Panc1 (cell line): Measurements from ENCODE around the gene MZT2B. TPM values are rescaled to one million over a fixed set of nuclear protein-coding genes. Genes with fewer than 3 reads are reported as not detected.
"Not testable (repeated sequence)": the region's sequence is repeated elsewhere in the genome, so short reads cannot be mapped to it uniquely, and the experiment has no call there.

Experiments
- ATAC-seq: fragments of 200-7000 bp; cut with Tn5 transposase; 2 replicates; pipeline ENCODE4 v1.9.1; 2020; ENCODE audit warnings: mild to moderate bottlenecking, moderate library complexity
- BruUV-seq: library from RNA; stranded (reverse); fragments of 400-500 nt; replicated peaks from 2 replicates; lab custom pipeline; 2021; lab: Mats Ljungman, UMichigan
- CTCF ChIA-PET: fragments of 300-600 bp; sonication (Branson Sonifier 250); formaldehyde crosslinking; loops from one replicate; lab custom pipeline; 2022; ENCODE audit warnings: antibody characterized with exemption; lab: Charles Lee
- POLR2A ChIA-PET: fragments of 300-600 bp; sonication (Branson Sonifier 250); formaldehyde crosslinking; loops from one replicate; lab custom pipeline; 2022; ENCODE audit warnings: antibody characterized with exemption; lab: Charles Lee
- DNase-seq: peaks from one replicate; pipeline ENCODE4 v3.0.0-alpha.2; 2010; ENCODE audit warnings: low read depth, low spot score
- H3K27ac ChIP-seq: 2 replicates; pipeline ENCODE4 v1.5.1; 2011; ENCODE audit warnings: mild to moderate bottlenecking, low read length, inconsistent platforms
- H3K27me3 ChIP-seq: fragments of 200-500 bp; sonication (Bioruptor generic); 2 replicates; pipeline ENCODE4 v1.6.0; 2014; ENCODE audit warnings: low read length, inconsistent platforms; ENCODE audit not compliant: control insufficient read depth, insufficient read depth
- H3K36me3 ChIP-seq: fragments of 200-500 bp; sonication (Bioruptor generic); 2 replicates; pipeline ENCODE4 v1.5.1; 2014; ENCODE audit warnings: inconsistent platforms, mild to moderate bottlenecking, low read length, moderate library complexity; ENCODE audit not compliant: control insufficient read depth, insufficient read depth
- H3K4me1 ChIP-seq: 2 replicates; pipeline ENCODE4 v1.5.1; 2011; ENCODE audit warnings: inconsistent platforms, mild to moderate bottlenecking, low read length, moderate library complexity; ENCODE audit not compliant: control insufficient read depth, insufficient read depth
- H3K4me3 ChIP-seq, 2 experiments: 2 replicates each; pipeline ENCODE4 v1.5.1; 2011 to 2012; ENCODE audit warnings: low read depth in 2 of 2, low read length in 2 of 2, mild to moderate bottlenecking in 2 of 2, inconsistent platforms in 1 of 2, moderate library complexity in 1 of 2
- H3K9me3 ChIP-seq: fragments of 200-500 bp; sonication (Bioruptor generic); 2 replicates; pipeline ENCODE4 v1.5.1; 2014; ENCODE audit warnings: low read depth, mild to moderate bottlenecking, inconsistent platforms, low read length, moderate library complexity; ENCODE audit not compliant: control insufficient read depth, insufficient read depth
- in situ Hi-C: cut with HindIII; loops from 2 replicates; pipeline ENCODE4 v1.10.0; 2016; ENCODE audit warnings: low sequenced_read_pairs, low pct_unique_long_range_greater_than_20kb
- intact Hi-C: fragments of 100-400 bp; cut with micrococcal nuclease; formaldehyde crosslinking; loops from one replicate; pipeline ENCODE4 v1.10.0; 2022; ENCODE audit not compliant: unreplicated experiment
- total RNA-seq: library from RNA; stranded (reverse); gene quantifications from one replicate; pipeline ENCODE4 v1.2.1, GENCODE V29; 2021; ENCODE audit not compliant: unreplicated experiment

MZT2B gene
- total RNA-seq, 1 experiment from 2014 or later, result 305 TPM

- in situ Hi-C loops, H3K9me3 ChIP-seq, H3K27ac ChIP-seq, CTCF ChIA-PET, H3K36me3 ChIP-seq, BruUV-seq, H3K4me3 ChIP-seq, H3K27me3 ChIP-seq, POLR2A ChIA-PET, ATAC-seq, intact Hi-C loops, H3K4me1 ChIP-seq, DNase-seq: not testable (repeated sequence)
Observed at GRCh38 chr2:130137118-130137517, 44.9 kb upstream of the MZT2B start.

- H3K27ac ChIP-seq, H3K9me3 ChIP-seq, H3K36me3 ChIP-seq, BruUV-seq, H3K27me3 ChIP-seq, ATAC-seq, DNase-seq, CTCF ChIA-PET, POLR2A ChIA-PET, intact Hi-C loops, H3K4me1 ChIP-seq, H3K4me3 ChIP-seq, in situ Hi-C loops: not testable (repeated sequence)
Observed at GRCh38 chr2:130138326-130138725, 43.7 kb upstream of the MZT2B start.

DNA sequence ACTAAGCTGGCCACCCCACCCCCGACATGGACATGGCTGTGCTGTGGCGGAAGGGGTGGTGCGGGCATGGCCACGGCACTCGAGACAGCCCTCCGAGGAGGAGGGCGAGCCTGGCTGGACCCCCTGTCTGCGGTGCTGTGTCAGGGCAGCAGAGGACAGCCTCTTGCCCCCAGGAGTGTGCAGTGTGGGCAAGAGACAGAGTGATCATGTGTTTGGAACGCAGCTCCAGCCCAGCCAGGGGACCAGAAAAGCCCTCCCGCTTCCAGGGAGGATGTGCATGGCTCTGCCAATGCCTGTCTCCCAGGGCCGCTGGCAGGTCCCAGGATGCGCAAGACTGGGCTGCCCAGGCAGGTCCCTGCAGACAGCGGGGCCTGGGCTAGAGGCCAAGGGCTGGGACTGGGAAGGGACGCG, 43.2 kb upstream of the MZT2B start:
- BruUV-seq, H3K4me3 ChIP-seq, H3K36me3 ChIP-seq, H3K27ac ChIP-seq, CTCF ChIA-PET, ATAC-seq, POLR2A ChIA-PET, in situ Hi-C loops, H3K4me1 ChIP-seq, intact Hi-C loops, H3K27me3 ChIP-seq, DNase-seq, H3K9me3 ChIP-seq: not testable (repeated sequence)

DNA sequence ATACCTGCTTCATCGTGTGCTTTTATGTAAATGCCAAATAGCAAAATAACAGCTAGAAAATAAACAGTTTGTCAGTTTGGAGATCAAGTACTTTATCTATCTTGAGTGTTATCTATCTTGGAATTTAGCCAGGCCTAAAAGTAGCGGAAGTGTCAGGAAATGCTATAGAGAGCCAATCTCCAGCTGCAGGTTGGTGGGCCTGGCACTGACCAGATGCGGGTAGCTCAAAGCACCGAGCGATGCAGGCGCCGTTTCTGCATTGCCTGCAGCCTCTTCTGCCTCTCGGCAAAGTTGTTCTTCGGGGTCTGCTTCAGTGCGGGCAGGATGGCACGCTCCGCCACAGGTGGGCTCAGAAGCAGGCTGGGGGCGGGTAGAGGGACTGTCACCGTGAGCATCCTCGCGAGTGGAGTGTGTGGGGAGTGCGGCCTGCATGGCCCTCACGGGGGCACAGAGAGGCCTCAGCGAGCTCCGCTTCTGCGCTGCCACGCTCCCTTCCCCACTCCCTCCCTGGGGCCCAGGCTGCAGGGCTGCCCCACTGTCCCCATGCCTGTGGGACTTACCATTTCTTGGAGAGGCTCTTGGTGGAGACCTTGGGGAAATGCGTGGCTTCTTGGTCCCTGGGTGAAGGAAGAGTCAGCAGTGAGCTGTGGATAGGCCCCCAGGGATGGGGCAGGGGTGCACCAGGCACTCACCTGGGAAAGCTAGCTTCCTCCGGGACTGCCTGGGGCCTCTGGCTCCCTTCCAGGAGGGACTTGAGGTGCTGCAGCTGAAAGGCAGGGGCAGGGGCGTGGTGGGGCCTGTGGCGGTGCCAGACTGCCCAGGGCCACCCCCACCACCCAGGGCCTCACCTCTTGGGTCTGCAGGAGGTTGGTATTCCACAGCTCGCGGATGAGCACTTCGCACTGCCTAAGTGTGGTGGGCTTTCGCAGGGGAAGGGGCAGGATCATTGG, 42.5 kb upstream of the MZT2B start:
- H3K4me1 ChIP-seq, CTCF ChIA-PET, POLR2A ChIA-PET, H3K4me3 ChIP-seq, in situ Hi-C loops, H3K9me3 ChIP-seq, H3K27me3 ChIP-seq, ATAC-seq, BruUV-seq, H3K36me3 ChIP-seq, intact Hi-C loops, DNase-seq, H3K27ac ChIP-seq: not testable (repeated sequence)

DNA sequence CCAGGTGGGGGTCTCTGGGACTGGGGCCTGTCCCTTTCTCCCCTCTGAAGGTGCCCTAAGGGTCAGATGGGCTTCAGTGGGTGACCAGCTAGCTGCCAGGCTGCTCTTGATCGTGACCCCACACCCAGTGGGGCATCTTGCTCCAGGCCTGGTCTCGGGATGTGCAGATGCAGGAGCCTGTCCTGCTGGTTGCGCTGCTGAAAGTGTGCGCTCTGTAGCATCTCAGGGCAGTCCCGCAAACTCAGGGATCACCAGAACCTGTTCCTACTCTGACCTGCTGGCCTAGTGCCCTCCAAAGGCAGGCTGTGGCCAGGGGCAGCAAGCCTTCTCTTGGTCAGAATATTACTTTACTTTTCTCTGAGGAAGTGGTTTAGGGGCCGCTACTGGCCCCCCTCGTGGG, 41.5 kb upstream of the MZT2B start:
- intact Hi-C loops, DNase-seq, H3K9me3 ChIP-seq, H3K4me3 ChIP-seq, H3K27me3 ChIP-seq, BruUV-seq, CTCF ChIA-PET, H3K36me3 ChIP-seq, POLR2A ChIA-PET, H3K27ac ChIP-seq, H3K4me1 ChIP-seq, in situ Hi-C loops, ATAC-seq: not testable (repeated sequence)

GRCh38 chr2:130141002-130141401, 41.1 kb upstream of the MZT2B start:
- POLR2A ChIA-PET, in situ Hi-C loops, ATAC-seq, H3K27me3 ChIP-seq, H3K36me3 ChIP-seq, CTCF ChIA-PET, DNase-seq, BruUV-seq, H3K4me3 ChIP-seq, H3K4me1 ChIP-seq, H3K9me3 ChIP-seq, intact Hi-C loops, H3K27ac ChIP-seq: not testable (repeated sequence)

DNA sequence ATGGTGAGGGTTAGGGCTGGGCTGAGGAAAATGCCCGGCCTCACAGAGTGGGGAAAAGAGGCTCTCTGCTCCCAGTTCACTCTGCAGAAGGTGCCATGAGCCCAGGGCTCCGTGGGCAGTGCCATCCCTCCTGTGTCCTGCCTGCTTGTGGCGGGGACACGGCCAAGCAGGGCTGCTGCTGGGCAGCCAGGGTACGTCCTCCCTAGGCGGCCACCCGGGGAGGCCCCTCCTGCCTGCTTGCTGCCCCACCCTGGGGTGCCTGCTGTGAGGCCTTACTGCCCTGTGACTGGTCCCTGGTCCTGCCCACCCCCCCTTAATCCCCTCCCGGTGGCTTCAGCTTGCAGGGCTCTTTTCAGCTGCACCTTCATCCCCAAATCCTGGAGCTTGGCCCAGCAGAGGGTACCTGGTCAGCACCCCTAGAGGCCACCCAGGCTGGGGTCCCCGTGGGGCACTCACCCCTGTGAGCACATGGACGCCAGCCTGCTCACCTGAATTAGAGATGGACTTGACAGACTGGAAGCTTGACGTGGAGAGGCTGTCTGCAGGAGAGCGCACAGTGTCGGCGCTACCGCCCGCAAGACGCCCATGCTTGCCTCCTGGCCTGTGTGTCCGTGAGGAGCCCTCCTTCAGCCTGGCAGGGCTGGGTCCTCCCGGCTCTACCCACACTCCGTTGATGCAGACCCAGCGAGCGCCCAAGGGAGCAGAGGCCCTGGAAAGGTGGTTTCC, 40.3 kb upstream of the MZT2B start:
- H3K36me3 ChIP-seq, H3K27me3 ChIP-seq, H3K27ac ChIP-seq, ATAC-seq, POLR2A ChIA-PET, H3K9me3 ChIP-seq, DNase-seq, CTCF ChIA-PET, BruUV-seq, H3K4me1 ChIP-seq, intact Hi-C loops, H3K4me3 ChIP-seq, in situ Hi-C loops: not testable (repeated sequence)
